Dendritic cell treated with granulocyte-macrophage colony-stimulating factor and Interleukin-4, amounts not matched to agents 40 ng/mL and 50 ng/mL, for 4 days (primary cell): ENCODE results near the gene UGGT2.
A peak's percentile ranks its signal among the peaks of the same experiment; 100 is the strongest.
"Not testable (repeated sequence)": the region's sequence is repeated elsewhere in the genome, so short reads cannot be mapped to it uniquely, and the experiment has no call there.

Experiments used
- H3K27ac Mint-ChIP-seq: one replicate; pipeline ENCODE4 v1.8.0; 2022; ENCODE audit warnings: mild to moderate bottlenecking, mixed read lengths
- H3K27me3 Mint-ChIP-seq: one replicate; pipeline ENCODE4 v1.8.0; 2022; ENCODE audit warnings: mild to moderate bottlenecking, mixed read lengths
- H3K36me3 Mint-ChIP-seq: one replicate; pipeline ENCODE4 v1.8.0; 2022; ENCODE audit warnings: low read depth, mixed read lengths
- H3K4me1 Mint-ChIP-seq: one replicate; pipeline ENCODE4 v1.8.0; 2022; ENCODE audit warnings: low read depth, mixed read lengths
- H3K4me3 Mint-ChIP-seq: one replicate; pipeline ENCODE4 v1.8.0; 2022; ENCODE audit warnings: mild to moderate bottlenecking, moderate library complexity, mixed read lengths
- H3K9me3 Mint-ChIP-seq: one replicate; pipeline ENCODE4 v1.8.0; 2022; ENCODE audit warnings: mixed read lengths
- intact Hi-C: fragments of 100-400 bp; cut with micrococcal nuclease; formaldehyde crosslinking; loops from one replicate; pipeline ENCODE4 v1.15.0; 2022

Gene UGGT2

DNA sequence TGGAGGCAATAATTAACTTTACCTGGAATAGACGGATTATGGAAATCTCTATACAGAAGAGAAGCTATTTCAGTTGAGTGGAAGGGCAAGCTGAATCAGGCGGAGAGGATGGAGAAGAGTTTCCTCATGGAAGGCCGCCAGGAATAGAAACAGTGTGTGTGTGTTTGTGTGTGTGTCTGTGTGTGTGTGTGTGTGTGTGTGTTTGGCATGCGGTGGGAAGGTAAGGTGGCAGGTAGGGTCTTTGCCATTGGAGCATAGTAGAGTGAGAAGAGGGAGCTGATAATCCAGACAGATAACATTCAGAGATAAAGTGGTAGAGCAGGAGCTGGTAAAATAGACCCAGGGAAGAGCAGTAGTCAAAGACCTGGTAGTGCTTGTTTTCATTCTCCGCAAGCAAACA, 27.5 kb upstream of the UGGT2 start:
- intact Hi-C loops: no loop called here

DNA sequence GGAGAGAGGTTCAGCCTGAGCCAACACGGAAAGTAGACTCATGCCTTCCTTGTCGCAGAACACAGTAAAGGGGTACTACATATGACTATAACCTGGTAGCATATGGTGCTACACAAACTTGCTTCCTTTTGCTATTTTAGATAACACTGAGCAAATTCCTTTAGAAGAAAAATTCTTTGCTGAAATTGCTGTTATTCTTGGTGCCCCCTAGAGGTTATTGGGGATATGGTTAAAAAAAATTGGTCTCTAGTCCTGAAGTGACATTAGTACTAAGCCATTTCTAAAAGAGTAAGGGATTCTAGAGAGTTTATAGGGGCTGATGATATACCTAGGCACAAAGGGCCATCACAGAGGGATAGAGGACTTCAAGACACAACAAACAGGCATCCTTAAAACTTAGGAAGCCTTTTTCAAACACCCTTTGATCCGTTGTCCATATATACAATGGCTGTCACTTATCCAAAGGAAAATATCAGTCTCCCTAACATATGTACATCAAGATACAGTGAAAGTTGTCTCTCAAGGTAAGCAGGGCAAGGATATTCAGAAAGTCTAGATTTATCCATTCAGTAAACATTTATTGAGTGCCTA, 22.8 kb upstream of the UGGT2 start:
- Mint-ChIP-seq H3K27me3 (peaks cover 15% of the 10 kb centered on the region), H3K36me3 (no peaks in the 10 kb centered on the region), H3K4me1 (no peaks in the 10 kb centered on the region), H3K9me3 (no peaks in the 10 kb centered on the region), H3K4me3 (no peak overlapping the region), H3K27ac (no peak overlapping the region)
- intact Hi-C loops: no loop called here

More for the DNA sequence above, 27.5 kb upstream of the UGGT2 start:
- Mint-ChIP-seq H3K9me3 (no peaks in the 10 kb centered on the region), H3K4me1 (no peaks in the 10 kb centered on the region), H3K27ac (no peak overlapping the region), H3K4me3 (no peak overlapping the region), H3K27me3 (peaks cover 20% of the 10 kb centered on the region), H3K36me3 (no peaks in the 10 kb centered on the region)

DNA sequence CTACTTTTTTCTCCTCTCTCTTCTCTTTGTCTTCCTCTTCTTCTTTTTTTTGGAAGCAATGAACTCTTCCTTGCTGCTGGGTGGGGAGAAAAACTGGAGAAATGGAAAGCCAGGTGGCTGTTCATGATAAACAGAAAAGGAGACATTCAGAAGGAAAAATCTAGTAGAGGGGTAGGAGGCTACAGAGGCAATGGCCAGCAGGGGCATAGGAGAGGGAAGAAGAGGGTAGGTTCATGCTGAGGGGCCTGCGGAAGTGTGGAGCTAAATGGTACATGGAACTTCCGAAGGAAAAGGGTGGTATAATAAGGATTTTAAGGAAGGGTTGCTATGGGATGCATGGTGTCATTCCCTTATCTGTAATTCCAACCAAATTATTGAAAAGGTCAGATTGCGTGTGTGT, 19.2 kb upstream of the UGGT2 start:
- intact Hi-C loops: no loop called here
- no peaks in the 10 kb centered on the region for H3K4me1 Mint-ChIP-seq
- no peaks in the 10 kb centered on the region for H3K36me3 Mint-ChIP-seq
- no peak overlapping the region for H3K4me3 Mint-ChIP-seq
- H3K27me3 Mint-ChIP-seq: peaks cover 15% of the 10 kb centered on the region
- no peak overlapping the region for H3K27ac Mint-ChIP-seq
- no peaks in the 10 kb centered on the region for H3K9me3 Mint-ChIP-seq

DNA sequence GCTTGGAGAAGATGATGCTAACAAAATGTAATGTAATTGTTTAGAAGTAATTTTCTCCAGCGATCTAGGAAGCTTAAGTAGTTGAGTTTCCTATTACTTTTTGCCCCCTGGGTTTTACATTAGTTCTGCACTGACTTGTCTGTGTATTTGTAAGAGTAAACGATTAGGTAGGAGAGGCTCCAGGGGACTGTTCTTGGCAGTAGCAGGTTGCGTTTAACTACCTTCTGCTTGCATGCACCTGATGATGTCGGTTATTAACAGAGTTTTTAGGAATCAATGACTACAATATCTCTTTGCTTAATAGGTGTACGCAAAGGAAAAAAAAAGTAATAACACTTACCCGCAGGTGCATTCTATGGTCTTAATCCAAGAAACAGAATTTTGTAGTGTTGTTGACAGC, 18.3 kb upstream of the UGGT2 start:
- Mint-ChIP-seq H3K9me3 (no peaks in the 10 kb centered on the region), H3K27me3 (peaks cover 15% of the 10 kb centered on the region), H3K4me3 (no peak overlapping the region), H3K36me3 (no peaks in the 10 kb centered on the region), H3K27ac (no peak overlapping the region), H3K4me1 (no peaks in the 10 kb centered on the region)
- intact Hi-C loops: no loop called here

DNA sequence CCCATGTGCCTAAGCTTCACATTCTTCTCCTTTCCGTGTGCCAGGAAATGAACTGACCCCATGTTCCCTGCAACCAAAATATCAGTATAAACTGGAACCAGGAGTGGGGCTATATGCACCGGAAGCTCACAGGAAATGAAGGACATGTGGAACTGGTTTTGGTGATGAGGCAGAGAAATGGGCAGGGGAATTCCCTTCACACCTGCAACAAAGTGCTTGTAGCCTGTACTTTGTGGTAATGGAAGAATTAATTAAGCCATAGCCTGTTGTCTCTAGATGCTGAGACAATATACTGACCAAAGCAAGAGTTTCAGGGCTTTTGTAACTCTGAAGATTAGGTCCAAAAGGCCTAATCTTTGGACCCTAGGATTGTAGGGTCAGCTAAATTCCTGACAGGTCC, 15.5 kb upstream of the UGGT2 start:
- no peaks in the 10 kb centered on the region for H3K36me3 Mint-ChIP-seq
- H3K27ac Mint-ChIP-seq: no peak overlapping the region
- peaks cover 16% of the 10 kb centered on the region for H3K27me3 Mint-ChIP-seq
- no peaks in the 10 kb centered on the region for H3K4me1 Mint-ChIP-seq
- intact Hi-C loops: no loop called here
- no peaks in the 10 kb centered on the region for H3K9me3 Mint-ChIP-seq
- no peak overlapping the region for H3K4me3 Mint-ChIP-seq

DNA sequence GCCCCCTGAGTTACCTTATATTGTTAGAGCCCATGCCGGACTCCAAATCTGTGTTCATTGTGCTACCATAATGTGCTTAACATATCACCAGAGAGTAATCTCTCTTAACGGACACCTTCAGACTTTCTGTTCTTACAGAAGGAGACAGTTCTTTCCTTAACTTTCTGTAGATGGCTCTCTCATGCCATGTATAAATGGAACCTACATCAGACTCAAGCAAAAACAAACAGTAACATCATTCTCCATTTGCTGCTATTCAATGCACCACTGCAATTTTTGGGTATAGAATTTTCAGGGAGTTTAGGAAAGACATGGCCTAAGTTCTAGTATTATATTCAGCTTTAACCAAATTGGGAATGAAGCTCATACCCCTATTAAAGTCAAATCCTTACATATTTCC, 12.6 kb upstream of the UGGT2 start:
- intact Hi-C loops: no loop called here
- Mint-ChIP-seq H3K9me3 (no peaks in the 10 kb centered on the region), H3K27me3 (peaks cover 12% of the 10 kb centered on the region), H3K27ac (no peak overlapping the region), H3K4me3 (no peak overlapping the region), H3K36me3 (no peaks in the 10 kb centered on the region), H3K4me1 (no peaks in the 10 kb centered on the region)

DNA sequence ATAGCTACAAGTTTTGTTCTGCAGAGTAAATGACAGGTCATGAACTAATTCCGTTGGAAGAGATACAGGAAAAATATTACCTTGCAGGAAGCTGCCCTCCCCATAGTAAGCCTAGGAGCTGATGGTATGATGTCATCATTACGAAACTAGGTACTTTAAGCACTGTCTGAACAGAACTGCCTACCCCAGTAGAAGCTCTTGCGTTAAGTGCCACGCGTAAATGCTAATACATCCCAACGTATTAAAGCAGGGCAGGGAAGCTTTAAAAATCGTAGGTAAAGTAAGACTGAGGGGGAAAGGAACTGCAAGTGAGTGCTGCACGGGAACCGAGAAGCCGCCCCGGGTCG, 572 bp downstream of the UGGT2 start:
- intact Hi-C loops: no loop called here
- peaks cover 16% of the 10 kb centered on the region for H3K4me1 Mint-ChIP-seq
- peak overlapping the region; percentile 90 for H3K4me3 Mint-ChIP-seq
- H3K9me3 Mint-ChIP-seq: no peaks in the 10 kb centered on the region
- peaks cover 6% of the 10 kb centered on the region for H3K36me3 Mint-ChIP-seq
- peak overlapping the region; percentile 85 for H3K27ac Mint-ChIP-seq
- peaks cover 12% of the 10 kb centered on the region for H3K27me3 Mint-ChIP-seq

DNA sequence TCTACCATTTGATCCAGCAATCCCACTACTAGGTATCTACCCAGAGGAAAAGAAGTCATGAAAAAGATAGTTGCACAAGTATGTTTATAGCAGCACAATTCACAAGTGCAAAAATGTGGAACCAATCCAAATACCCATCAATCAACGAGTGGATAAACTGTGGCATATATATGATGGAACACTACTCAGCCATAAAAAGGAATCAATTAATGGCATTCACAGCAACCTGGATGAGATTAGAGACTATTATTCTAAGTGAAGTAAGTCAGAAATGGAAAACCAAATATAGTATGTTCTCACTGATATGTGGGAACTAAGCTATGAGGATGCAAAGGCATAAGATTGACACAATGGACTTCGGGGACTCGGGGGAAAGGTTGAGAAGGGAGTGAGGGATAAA, 1.3 kb downstream of the UGGT2 start:
- H3K27ac Mint-ChIP-seq, H3K4me3 Mint-ChIP-seq, H3K36me3 Mint-ChIP-seq, intact Hi-C loops, H3K9me3 Mint-ChIP-seq: not testable (repeated sequence)
- peaks cover 16% of the 10 kb centered on the region for H3K4me1 Mint-ChIP-seq
- H3K27me3 Mint-ChIP-seq: peaks cover 10% of the 10 kb centered on the region

DNA sequence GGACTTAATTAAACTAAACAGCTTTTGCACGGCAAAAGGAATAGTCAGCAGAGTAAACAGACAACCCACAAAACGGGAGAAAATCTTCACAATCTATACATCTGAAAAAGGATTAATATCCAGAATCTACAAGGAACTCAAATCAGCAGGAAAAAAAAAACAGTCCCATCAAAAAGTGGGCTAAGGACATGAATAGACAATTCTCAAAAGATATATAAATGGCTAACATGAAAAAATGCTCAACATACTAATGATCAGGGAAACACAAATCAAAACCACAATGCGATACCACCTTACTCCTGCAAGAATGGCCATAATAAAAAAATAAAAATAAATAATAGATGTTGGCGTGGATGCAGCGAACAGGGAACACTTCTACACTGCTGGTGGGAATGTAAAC, 1.7 kb downstream of the UGGT2 start:
- peaks cover 16% of the 10 kb centered on the region for H3K4me1 Mint-ChIP-seq
- H3K27ac Mint-ChIP-seq, H3K4me3 Mint-ChIP-seq, H3K9me3 Mint-ChIP-seq, H3K36me3 Mint-ChIP-seq, intact Hi-C loops, H3K27me3 Mint-ChIP-seq: not testable (repeated sequence)

DNA sequence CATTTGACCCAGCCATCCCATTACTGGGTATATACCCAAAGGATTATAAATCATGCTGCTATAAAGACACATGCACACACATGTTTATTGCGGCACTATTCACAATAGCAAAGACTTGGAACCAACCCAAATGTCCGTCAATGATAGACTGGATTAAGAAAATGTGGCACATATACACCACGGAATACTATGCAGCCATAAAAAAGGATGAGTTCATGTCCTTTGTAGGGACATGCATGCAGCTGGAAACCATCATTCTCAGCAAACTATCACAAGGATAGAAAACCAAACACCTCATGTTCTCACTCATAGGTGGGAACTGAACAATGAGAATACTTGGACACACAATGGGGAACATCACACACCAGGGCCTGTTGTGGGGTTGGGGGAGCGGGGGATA, 2.2 kb downstream of the UGGT2 start:
- H3K36me3 Mint-ChIP-seq: peaks cover 15% of the 10 kb centered on the region
- H3K27ac Mint-ChIP-seq, H3K27me3 Mint-ChIP-seq, H3K4me3 Mint-ChIP-seq, intact Hi-C loops, H3K9me3 Mint-ChIP-seq: not testable (repeated sequence)
- peaks cover 16% of the 10 kb centered on the region for H3K4me1 Mint-ChIP-seq

DNA sequence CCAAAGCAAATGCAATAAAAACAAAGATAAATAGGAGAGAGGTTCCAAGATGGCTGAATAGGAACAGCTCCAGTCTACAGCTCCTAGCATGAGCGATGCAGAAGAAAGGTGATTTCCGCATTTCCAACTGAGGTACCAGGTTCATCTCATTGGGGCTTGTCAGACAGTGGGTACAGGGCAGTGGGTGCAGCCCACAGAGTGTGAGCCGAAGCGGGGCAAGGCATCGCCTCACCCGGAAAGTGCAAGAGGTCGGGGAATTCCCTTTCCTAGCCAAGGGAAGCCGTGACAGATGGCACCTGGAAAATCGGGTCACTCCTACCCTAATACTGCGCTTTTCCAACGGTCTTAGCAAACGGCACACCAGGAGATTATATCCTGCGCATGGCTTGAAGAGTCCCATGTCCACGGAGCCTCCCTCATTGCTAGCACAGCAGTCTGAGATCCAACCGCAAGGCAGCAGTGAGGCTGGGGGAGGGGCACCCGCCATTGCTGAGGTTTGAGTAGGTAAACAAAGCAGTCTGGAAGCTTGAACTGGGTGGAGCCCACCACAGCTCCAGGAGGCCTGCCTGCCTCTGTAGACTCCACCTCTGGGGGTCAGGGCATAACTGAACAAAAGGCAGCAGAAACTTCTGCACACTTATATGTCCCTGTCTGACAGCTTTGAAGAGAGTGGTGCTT, 6.6 kb downstream of the UGGT2 start:
- H3K4me3 Mint-ChIP-seq, H3K4me1 Mint-ChIP-seq, H3K27me3 Mint-ChIP-seq, H3K27ac Mint-ChIP-seq, intact Hi-C loops: not testable (repeated sequence)
- H3K36me3 Mint-ChIP-seq: peaks cover 20% of the 10 kb centered on the region
- peaks cover 30% of the 10 kb centered on the region for H3K9me3 Mint-ChIP-seq

DNA sequence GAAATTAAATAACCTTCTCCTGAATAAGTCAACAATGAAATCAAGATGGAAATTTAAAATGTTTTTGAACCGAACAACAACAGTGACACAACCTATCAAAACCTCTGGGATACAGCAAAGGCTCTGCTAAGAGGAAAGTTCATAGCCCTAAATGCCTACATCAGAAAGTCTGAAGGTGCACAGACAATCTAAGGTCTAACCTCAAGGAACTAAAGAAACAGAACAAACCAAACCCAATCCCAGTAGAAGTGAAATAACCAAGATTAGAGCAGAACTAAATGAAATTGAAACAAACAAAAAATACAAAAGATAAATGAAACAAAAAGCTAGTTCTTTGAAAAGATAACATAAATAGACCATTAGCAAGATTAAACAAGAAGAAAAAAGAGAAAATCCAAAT, 9.0 kb downstream of the UGGT2 start:
- H3K4me1 Mint-ChIP-seq: peaks cover 2% of the 10 kb centered on the region
- H3K4me3 Mint-ChIP-seq: no peak overlapping the region
- H3K9me3 Mint-ChIP-seq: peaks cover 30% of the 10 kb centered on the region
- peaks cover 30% of the 10 kb centered on the region for H3K36me3 Mint-ChIP-seq
- intact Hi-C loops: no loop called here
- H3K27ac Mint-ChIP-seq: no peak overlapping the region
- H3K27me3 Mint-ChIP-seq: no peaks in the 10 kb centered on the region

DNA sequence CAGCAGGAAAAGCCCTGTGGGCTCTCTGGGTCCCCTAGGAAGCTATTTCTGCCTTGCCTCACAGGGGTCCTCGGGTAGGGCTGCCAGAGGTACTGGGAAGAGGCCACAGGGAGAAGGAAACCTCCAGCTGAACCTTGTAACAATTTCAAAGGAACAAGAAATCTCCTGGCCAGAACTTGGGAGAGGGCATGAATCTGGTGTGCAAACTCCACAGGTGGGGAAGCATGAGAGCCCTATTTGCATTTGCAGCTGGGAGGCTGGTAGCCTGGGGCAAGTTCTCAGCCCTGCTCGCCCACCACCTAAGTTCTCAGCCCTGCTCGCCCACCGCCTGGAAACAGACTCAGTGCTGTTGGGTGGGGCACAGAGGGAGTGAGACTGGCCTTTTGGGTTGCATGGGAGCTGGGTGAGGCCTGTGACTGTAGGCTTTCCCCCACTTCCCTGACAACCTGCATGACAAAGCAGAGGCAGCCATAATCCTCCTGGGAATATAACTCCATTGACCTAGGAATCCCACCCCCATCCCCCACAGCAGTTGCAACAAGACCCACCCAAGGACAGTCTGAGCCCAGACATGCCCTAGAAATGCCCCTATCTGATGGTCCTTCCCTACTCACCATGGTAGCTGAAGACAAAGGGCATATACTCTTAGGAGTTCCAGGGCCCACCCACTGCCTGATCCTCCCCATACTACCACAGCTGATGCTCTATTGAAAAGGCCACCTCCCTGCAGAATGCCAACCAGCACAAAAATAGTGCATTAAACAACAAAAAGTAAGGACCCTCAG, 11.7 kb downstream of the UGGT2 start:
- no peaks in the 10 kb centered on the region for H3K27me3 Mint-ChIP-seq
- H3K36me3 Mint-ChIP-seq: peaks cover 27% of the 10 kb centered on the region
- no peaks in the 10 kb centered on the region for H3K4me1 Mint-ChIP-seq
- intact Hi-C loops: no loop called here
- no peak overlapping the region for H3K4me3 Mint-ChIP-seq
- no peak overlapping the region for H3K27ac Mint-ChIP-seq
- H3K9me3 Mint-ChIP-seq: peaks cover 27% of the 10 kb centered on the region

DNA sequence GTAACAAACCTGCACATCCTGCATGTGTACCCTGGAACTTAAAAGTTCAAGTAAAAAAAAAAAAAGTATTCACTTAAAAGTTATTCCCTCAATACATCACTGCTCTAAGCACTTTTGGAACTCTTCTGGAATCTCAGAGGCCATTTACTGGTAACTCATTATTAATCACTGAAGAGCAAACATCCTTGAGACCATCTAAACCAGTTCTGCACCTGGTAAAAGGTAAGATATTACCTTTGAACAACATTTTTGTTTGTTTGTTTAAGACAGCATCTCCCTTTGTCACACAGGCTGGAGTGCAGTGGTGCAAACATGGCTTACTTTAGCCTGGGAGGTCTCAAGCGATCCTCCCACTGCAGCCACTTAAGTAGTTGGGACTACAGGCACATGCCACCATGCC, 16.7 kb downstream of the UGGT2 start:
- no peak overlapping the region for H3K4me3 Mint-ChIP-seq

More for the DNA sequence above, 16.7 kb downstream of the UGGT2 start:
- H3K9me3 Mint-ChIP-seq: peaks cover 17% of the 10 kb centered on the region
- no peaks in the 10 kb centered on the region for H3K27me3 Mint-ChIP-seq
- H3K4me1 Mint-ChIP-seq: no peaks in the 10 kb centered on the region
- H3K27ac Mint-ChIP-seq: no peak overlapping the region
- H3K36me3 Mint-ChIP-seq: peaks cover 20% of the 10 kb centered on the region
- intact Hi-C loops: no loop called here
